Measurements from ENCODE around the gene AP1B1.
"Not testable (repeated sequence)": the region's sequence is repeated elsewhere in the genome, so short reads cannot be mapped to it uniquely, and the experiment has no call there.

Gene AP1B1

GRCh38 chr22:29380856-29381255 lies 7.5 kb downstream of the AP1B1 start:
- no peak for TF ChIP-seq CTCF (IDR thresholded peaks at IDR 0.05; ENCODE audit: control extremely low read depth, extremely low read depth, low read depth, missing control alignments)
- no peak for DNase-seq (ENCODE audit: extremely low spot score)
- POLR2A ChIA-PET: no interaction called here
- CTCF ChIA-PET: interaction anchor here (1.1 kb wide), 1 partner anchor 68 kb away, joined by 4 read pairs; no protein-coding TSS in a partner anchor

GRCh38 chr22:29380032-29380781 lies 8.2 kb downstream of the AP1B1 start:
- ChIA-PET POLR2A (no interaction called here), CTCF (no interaction called here)
- DNase-seq (ENCODE audit: extremely low spot score): no peak
- TF ChIP-seq CTCF (IDR thresholded peaks at IDR 0.05; ENCODE audit: control extremely low read depth, extremely low read depth, low read depth, missing control alignments): no peak

GRCh38 chr22:29379258-29379657 lies 9.1 kb downstream of the AP1B1 start:
- TF ChIP-seq CTCF (IDR thresholded peaks at IDR 0.05; ENCODE audit: control extremely low read depth, extremely low read depth, low read depth, missing control alignments): no peak
- CTCF ChIA-PET: no interaction called here
- POLR2A ChIA-PET: no interaction called here
- DNase-seq (ENCODE audit: extremely low spot score): no peak

DNA sequence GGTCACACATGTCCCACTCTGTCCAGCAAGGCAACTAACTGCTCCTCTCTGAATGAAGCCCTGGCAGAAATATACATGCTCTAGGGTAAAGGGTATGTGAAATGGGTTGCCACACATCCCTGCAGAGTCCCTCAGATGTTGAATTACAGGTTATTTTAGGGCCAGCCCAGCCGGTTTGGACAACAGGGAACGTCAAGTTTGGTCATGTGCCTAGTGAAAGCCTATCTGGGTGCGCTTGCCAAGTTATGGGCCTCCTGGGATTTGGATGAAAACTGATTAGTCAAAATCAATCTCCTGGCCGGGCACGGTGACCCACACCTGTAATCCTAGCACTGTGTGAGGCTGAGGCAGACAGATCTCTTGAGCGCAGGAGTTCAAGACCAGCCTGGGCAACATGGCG lies 10.4 kb downstream of the AP1B1 start:
- ChIA-PET POLR2A (no interaction called here), CTCF (no interaction called here)
- DNase-seq (ENCODE audit: extremely low spot score): no peak
- no peak for TF ChIP-seq CTCF (IDR thresholded peaks at IDR 0.05; ENCODE audit: control extremely low read depth, extremely low read depth, low read depth, missing control alignments)

GRCh38 chr22:29376705-29377104 lies 11.7 kb downstream of the AP1B1 start:
- CTCF ChIA-PET: interaction anchor here (1.6 to 2.2 kb wide), 2 partner anchors 9 kb away, joined by 4 to 8 read pairs; no protein-coding TSS in a partner anchor
- DNase-seq (ENCODE audit: extremely low spot score); POLR2A ChIA-PET: not testable (repeated sequence)

DNA sequence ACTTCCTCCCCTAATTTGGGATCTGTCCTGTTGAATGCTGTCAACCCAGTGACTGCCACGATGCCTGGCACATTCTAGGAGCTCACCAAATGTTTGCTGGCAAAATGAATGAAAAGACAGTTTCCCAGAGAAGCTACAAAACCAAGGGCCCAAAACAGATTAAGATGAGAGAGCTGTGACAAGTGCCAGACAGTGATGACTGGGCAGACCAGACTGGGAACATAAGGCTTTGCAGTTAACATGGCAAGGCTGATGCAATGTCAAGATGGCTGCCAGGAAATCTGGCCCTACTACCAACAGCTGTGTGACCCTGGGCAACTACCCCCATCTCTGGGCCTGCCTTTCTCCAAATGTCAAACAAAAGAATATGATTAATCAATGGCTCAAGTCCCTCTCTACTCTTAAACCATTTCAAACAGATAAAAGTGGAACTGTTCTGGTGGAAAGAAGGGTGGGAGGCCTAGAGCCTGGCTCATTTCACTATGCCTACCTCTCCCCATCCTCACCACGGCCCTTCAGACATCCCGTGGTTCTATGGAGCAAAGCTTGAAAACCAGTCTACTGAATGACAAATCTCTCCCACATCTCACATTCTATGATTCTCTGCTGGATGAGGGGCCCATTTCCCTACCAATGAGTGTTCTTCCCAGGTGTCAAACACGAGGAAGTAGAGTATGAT lies 12.8 kb downstream of the AP1B1 start:
- DNase-seq (ENCODE audit: extremely low spot score): no peak
- TF ChIP-seq CTCF (IDR thresholded peaks at IDR 0.05; ENCODE audit: control extremely low read depth, extremely low read depth, low read depth, missing control alignments): no peak
- POLR2A ChIA-PET: interaction anchor here (0.6 kb wide), 1 partner anchor 86 kb away, joined by 3 read pairs; no protein-coding TSS in a partner anchor
- CTCF ChIA-PET: interaction anchor here (1.1 to 2.2 kb wide), 3 partner anchors 10 to 19 kb away, joined by 3 to 8 read pairs (median 3); no protein-coding TSS in a partner anchor

- DNase-seq (ENCODE audit: extremely low spot score); POLR2A ChIA-PET: not testable (repeated sequence)
- CTCF ChIA-PET: interaction anchor here (1.3 to 2.2 kb wide), 2 partner anchors 11 to 19 kb away, joined by 3 to 8 read pairs; no protein-coding TSS in a partner anchor
These were observed 13.6 kb downstream of the AP1B1 start for GRCh38 chr22:29374806-29375205.

All from GM10248 (cell line).